ENCODE measurements around the gene DMD.

DMD gene

DNA sequence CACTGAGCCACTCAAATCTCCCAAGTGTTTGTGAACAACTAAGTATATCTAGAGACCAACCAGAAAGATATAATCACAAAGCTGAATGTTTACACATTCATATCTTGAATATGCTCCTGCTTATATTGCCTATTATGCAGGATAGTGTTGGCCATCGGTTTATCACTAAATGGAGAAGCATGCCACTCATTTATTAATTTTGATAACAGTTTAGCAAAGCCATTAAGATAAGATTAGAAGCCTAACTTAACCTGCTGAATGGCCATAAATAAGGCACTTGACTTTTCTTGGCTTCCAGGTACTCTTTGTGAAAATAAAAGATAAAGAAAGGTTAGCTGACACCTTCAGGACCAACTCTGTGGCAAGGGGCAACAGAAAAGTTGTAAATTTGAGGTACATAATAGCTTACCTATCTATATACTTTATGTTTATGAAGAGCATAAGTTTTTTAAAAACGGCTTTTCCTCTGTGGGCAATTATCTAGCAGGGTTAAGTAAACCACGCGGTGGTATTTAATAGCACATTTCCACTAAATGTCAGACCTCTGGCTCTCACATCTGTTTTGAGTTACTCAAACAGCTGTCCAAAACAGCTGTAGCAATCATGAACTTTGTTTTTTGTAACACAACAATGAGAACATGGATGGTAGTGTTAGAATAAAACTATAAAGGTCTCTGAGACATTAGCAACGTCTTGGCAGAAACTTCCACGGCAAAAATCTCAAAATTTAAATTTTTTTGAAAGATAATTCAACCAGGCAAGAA, 2080.7 kb downstream of the DMD start:
- DNase-seq = no peak

GRCh38 chrX:31128855-31129254, 2082.5 kb downstream of the DMD start:
- DNase-seq = no peak

GRCh38 chrX:31127716-31128115, 2083.6 kb downstream of the DMD start:
- no peak for DNase-seq

GRCh38 chrX:31126205-31126604, 2085.1 kb downstream of the DMD start:
- DNase-seq = no peak

- DNase-seq = no peak
These were observed 2086.8 kb downstream of the DMD start for GRCh38 chrX:31124536-31124935.

DNA sequence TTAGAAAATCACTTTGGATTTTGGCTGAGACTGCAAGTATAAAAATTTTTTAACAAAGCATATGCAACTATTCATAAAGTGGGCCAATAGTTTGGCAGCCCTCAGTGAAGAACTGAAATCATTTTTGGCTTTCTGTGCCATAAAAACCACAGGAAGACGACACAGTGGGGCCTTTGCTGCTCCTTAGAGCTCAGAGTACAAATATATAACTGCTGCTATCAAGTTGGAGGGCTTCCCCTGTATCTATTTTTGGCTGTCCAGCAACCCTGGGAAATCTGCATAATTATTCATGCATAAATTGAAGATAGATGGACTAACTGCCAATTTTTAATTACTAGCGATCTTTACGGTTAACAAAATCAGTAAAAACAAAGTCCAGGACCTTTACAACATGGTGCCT, 2088.0 kb downstream of the DMD start:
- DNase-seq = no peak

DNA sequence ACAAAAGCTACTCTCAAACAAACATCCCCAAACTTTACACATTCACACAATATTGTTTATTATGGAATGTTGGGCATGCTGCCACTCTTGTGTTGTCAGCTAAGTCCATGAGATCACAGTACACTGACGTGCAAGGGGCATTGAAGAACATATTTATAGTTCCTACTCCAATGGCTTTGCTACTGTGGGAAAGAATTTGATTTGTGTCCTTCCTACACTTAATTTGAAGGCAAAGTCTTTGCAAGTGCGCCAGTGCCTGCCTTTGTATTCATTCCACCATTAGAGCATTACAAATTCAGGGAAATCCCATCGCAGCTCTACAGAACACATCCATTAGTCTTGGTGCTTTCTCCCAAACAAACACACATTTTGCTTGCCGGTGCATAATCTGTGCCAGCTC, 2094.1 kb downstream of the DMD start:
- no peak for DNase-seq

DNA sequence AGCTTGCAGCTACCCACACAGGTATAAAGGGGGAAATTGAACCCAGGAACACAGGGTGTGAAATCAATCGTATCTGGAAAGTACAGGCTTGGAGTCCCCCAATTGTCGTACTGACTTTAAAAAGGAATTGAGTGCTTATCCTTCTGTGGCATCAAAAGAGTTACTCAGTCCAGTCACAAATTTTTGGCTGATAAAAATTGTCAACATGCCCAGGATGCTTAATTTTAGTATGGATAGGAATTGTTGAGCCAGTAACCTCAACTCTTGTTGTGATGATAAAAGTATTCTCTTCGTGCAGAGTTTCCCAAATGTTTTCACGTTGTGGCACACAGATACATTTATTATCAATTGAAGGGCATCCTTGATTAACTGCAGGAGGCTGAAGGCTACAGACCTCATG, 2096.0 kb downstream of the DMD start:
- DNase-seq = no peak

GRCh38 chrX:31114858-31115257, 2096.5 kb downstream of the DMD start:
- no peak for DNase-seq

DNA sequence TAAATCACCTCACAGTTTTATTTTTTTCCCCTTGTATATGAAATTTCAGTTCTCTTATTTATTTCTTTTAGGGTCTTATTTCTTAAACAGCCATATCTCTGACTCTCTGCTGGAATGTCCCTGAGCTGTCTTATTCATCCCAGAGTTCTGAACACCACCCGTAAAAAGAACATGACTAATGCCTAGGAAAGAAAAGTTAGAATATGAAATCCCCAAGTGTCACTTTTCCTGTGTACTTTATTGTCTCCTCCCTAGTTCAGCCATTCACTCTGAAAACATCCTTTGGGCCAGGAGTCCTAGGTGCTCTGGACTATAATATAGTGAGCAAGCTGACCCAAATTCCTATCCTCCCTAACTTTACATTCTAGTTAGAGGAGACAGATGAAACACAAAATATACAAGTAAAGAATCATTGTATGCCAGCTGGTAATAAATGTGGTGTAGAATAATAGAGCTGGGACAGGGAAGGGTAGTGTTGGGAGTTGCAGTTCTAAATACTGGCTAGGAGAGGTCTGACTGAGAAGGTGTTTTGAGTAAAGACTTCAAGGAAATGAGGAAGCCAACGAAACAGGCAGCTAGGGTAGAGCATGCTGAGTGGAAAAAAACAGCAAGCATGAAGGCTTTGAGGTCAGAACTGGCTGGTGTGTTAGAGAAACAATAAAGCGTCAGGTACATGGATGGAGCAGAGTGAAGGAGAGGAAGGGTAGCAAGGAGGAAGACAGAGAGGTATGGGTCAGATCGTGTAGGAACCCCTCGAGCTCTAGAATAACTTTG, 2098.9 kb downstream of the DMD start:
- no peak for DNase-seq

DNA sequence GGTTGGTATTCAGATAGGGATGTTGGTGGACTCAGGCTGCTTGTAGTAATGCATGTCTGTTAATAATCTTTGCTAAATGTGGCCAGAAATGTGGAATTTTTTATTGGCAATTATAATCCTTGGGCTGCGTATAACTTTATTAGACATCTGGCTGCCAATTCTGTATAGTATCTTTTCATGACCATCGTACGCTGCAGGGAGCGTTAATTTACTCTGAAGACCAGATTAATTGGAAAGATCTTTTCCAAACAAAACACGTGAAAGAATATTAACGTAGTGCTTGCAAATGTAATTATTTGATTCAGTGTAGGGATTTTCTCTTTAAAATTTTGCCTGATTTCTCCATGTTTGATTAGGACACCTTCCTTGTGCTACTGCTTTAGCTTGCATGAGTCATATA, 2100.7 kb downstream of the DMD start:
- no peak for DNase-seq

- DNase-seq = no peak
These were observed 2111.7 kb downstream of the DMD start for GRCh38 chrX:31099536-31100090.

- DNase-seq = no peak
These were observed 2113.3 kb downstream of the DMD start for GRCh38 chrX:31098079-31098478.

DNA sequence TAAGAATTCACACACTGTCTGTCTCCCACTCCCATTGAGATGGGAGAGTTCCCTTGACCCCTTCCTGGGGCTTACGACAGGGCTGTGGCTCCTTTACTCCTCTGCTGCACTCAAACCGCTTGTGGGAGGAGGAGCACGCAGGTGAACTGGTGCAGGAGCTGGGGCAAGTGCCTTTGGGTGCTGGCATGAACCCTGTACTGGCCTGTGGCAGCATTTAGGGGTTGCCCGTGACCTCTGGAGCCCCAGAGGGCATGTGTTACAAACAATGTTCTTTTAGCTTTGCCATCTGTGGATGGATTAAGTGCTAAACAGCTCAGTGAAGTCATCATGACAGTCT, 2117.7 kb downstream of the DMD start:
- no peak for DNase-seq

DNA sequence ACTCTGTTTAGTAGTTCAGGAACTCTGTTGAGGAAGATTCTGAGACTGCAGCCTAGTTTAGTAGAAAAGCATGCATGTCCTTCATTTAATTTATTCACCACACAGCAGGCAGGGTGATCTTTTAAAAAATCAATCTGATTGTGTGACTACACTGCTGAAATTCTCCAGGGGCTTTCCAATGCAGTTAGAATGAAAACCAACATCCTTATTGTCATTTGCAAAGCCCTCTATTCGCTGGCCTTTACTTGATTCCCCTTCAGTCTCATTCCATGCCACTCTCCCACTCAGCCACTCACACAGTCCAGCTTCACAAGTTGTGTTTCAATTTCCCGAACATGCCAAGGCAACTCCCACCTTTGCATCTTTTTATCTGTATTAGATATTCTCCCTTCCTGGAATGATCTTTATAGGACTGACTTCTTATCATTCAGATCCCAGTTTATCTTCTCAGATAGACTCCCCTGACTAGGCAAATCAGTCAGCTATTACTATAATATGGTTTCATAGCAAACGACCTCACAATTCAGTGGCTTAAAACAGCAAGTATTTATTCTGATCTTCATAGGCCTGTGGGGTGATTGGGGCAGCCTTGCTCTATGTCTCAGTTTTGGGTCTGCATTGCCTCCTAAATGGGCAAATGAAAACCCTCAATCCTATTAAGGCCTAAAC, 2118.2 kb downstream of the DMD start:
- DNase-seq = no peak

- no peak for DNase-seq
These were observed 2118.9 kb downstream of the DMD start for GRCh38 chrX:31092476-31092875.

GRCh38 chrX:31091819-31092218, 2119.5 kb downstream of the DMD start:
- DNase-seq = no peak

DNA sequence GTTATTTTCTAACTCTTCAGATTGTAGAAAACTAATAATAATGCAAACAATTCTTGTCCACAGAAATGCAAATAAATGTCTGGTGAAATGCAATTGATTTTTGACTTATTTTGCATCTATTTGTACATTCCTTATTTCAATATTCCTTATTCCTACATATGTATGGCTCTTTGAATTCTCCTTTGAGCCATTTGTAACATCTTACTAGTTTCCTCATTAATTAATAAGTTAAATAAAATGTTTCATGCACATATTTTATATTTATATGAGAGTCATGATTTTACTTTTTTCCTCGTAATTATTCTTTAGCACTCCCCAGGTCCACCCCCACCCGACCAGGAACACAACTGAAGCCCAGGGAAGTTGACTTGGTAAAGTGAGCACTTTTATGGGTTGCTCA, 2136.8 kb downstream of the DMD start:
- no peak for DNase-seq

DNA sequence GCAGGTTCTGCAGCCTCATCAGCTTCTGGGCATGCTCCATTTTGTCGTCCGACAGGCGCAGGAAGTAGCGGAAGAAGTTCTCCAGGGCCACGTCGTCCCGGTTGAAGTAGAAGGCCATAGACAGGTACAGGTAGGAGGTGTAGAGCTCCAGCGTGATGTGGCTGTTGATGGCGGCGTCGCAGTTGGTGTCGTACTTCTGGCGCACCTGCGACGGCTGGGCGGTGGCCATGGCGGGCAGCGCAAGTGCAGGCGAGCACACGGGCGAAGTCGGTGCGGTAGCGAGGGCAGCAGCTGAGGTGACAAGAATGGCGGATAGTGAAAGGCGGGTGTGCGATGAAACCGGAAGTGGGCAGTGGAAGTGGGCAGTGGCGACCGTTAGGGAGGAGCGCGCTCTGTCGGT, 2139.6 kb downstream of the DMD start, which contains the start of gene FTHL17:
FTHL17 (minus strand) TSS at position 317 of the 400 bp plus-strand sequence; CDS start at position 229, 88 bp downstream.
- no peak for DNase-seq

DNA sequence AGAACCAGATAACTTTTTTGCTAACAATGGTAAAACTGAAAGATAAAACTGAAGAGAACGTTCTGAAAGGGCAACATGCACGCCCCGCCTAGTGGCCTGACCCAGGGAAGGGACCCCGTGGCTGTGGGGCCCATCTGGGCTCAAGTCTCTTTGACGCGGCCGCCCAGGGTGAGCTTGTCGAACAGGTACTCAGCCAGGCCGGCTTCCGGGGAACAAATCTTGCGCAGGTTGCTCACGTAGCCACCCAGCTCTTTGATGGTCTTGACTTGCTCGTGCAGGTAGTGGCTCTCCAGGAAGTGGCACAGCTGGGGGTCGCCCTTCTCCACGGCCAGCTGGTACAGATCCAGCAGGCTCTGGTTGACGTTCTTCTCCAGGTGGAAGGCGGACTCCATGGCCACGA, 2140.1 kb downstream of the DMD start:
- DNase-seq = no peak

GRCh38 chrX:31070057-31070468, 2141.3 kb downstream of the DMD start:
- peak; percentile 1 for DNase-seq
